Peyer's patch (tissue), 4 donors: Measurements from ENCODE around the gene NRXN3.

Source experiments
- POLR2A ChIP-seq, 2 donors: fragments of 450-650 bp; IDR thresholded peaks; one replicate each; pipeline ENCODE4 v1.5.1; 2017; ENCODE audit warnings: antibody characterized with exemption in 2 of 2, mild to moderate bottlenecking in 2 of 2, moderate library complexity in 2 of 2
- TF ChIP-seq, protein P1 (sequence below), 6 experiments: fragments of 450-650 bp in 4 of 6; fragments of 200-600 bp in 2 of 6; sonication (generic) in 1 of 6; IDR thresholded peaks; one replicate each; pipeline ENCODE4 v1.5.1; 2017 to 2019; ENCODE audit warnings: antibody characterized with exemption in 6 of 6, mild to moderate bottlenecking in 3 of 6, moderate library complexity in 1 of 6

DNA sequence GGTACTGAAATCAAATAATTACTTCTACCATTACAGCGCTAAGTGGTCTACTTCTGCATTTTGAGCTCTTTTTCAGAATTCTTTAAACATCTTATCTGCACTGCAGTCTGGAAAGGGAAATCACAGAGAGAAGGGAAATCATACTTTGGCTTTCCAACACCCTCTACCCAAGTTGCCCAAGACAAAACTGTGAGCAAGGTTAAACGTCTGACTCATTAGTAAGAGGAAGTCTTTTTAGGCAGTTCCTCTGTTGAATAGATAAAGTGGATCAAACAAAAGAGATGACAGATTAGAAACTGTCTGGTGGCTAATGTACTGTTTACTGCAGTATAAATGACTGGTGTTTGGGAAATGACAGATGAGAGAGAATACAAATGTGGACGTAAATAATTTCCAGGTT, 858.1 kb downstream of the NRXN3 start:
- no peak for TF ChIP-seq POLR2A (IDR thresholded peaks at IDR 0.05)
- TF ChIP-seq, protein P1, sequence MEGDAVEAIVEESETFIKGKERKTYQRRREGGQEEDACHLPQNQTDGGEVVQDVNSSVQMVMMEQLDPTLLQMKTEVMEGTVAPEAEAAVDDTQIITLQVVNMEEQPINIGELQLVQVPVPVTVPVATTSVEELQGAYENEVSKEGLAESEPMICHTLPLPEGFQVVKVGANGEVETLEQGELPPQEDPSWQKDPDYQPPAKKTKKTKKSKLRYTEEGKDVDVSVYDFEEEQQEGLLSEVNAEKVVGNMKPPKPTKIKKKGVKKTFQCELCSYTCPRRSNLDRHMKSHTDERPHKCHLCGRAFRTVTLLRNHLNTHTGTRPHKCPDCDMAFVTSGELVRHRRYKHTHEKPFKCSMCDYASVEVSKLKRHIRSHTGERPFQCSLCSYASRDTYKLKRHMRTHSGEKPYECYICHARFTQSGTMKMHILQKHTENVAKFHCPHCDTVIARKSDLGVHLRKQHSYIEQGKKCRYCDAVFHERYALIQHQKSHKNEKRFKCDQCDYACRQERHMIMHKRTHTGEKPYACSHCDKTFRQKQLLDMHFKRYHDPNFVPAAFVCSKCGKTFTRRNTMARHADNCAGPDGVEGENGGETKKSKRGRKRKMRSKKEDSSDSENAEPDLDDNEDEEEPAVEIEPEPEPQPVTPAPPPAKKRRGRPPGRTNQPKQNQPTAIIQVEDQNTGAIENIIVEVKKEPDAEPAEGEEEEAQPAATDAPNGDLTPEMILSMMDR (IDR thresholded peaks at IDR 0.05), result no peak
